ENCODE data around the gene FAM76B.

DNA sequence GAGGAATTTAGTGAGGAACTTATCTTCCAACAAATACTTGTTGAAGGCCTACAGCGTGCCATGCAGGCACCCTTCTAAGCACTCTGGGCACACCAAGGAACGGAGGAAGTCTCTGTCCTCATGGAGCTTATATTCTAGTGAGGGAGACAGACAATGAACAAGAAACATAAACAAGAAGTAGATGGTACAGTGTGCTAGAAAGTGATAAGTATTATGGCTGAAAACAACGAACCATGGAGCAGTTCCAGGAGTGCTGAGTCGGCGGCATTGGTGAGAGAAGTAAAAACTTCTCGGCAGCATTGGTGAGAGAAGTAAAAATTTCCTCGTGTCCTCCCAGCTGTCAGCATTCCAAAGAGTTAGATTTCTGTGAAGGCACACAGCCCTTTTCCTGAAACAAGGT lies 53.2 kb downstream of the FAM76B start:
- TF ChIP-seq POLR2A (IDR thresholded peaks at IDR 0.05) (no peak), EP300 (IDR thresholded peaks at IDR 0.05) (no peak)
- TF ChIP-seq, protein P1, sequence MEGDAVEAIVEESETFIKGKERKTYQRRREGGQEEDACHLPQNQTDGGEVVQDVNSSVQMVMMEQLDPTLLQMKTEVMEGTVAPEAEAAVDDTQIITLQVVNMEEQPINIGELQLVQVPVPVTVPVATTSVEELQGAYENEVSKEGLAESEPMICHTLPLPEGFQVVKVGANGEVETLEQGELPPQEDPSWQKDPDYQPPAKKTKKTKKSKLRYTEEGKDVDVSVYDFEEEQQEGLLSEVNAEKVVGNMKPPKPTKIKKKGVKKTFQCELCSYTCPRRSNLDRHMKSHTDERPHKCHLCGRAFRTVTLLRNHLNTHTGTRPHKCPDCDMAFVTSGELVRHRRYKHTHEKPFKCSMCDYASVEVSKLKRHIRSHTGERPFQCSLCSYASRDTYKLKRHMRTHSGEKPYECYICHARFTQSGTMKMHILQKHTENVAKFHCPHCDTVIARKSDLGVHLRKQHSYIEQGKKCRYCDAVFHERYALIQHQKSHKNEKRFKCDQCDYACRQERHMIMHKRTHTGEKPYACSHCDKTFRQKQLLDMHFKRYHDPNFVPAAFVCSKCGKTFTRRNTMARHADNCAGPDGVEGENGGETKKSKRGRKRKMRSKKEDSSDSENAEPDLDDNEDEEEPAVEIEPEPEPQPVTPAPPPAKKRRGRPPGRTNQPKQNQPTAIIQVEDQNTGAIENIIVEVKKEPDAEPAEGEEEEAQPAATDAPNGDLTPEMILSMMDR (IDR thresholded peaks at IDR 0.05) = no peak
